ENCODE measurements around the gene ZSWIM8.

ZSWIM8 gene

DNA sequence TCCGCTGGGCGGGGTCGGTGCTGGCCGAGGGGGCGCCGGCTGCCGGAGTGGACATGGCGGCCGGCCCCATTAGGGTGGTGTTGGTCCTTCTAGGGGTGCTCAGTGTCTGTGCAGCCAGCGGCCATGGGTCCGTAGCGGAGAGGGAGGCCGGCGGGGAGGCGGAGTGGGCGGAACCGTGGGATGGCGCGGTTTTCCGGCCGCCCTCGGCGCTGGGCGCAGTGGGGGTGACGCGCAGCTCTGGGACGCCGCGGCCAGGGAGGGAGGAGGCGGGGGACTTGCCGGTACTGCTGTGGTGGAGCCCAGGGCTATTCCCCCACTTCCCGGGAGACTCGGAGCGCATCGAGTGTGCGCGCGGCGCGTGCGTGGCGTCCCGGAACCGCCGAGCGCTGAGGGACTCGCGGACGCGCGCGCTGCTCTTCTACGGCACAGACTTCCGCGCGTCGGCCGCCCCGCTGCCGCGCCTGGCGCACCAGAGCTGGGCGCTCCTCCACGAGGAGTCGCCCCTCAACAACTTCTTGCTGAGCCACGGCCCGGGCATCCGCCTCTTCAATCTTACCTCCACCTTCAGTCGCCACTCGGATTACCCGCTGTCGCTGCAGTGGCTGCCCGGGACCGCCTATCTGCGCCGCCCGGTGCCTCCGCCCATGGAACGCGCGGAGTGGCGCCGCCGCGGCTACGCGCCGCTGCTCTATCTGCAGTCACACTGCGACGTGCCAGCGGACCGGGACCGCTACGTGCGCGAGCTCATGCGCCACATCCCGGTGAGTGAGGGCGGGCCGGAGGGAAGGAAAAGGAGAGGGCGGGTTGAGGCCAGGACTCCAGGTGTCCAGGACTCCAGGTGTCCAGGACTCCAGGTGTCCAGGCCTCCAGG, 12.9 kb upstream of the ZSWIM8 start:
- peak; percentile 72 to 77 (median 75) for DNase-seq
- Histone ChIP-seq H3K4me3 (ENCODE audit: insufficient read depth, low read depth, low read length, poor library complexity, severe bottlenecking) (peak overlapping the region; percentile 76), H3K27me3 (replicated peaks; ENCODE audit: control insufficient read depth, insufficient read depth, low read length, poor library complexity, severe bottlenecking) (no peaks in the 10 kb centered on the region), H3K36me3 (ENCODE audit: control insufficient read depth, insufficient read depth, low read length) (peaks cover 34% of the 10 kb centered on the region), H3K4me1 (ENCODE audit: control insufficient read depth, insufficient read depth, low read length, poor library complexity, severe bottlenecking) (peaks cover 29% of the 10 kb centered on the region), H3K27ac (ENCODE audit: insufficient read depth, low read length, poor library complexity, severe bottlenecking) (peak overlapping the region; percentile 88), H3K9me3 (ENCODE audit: control insufficient read depth, low read length) (no peaks in the 10 kb centered on the region)

DNA sequence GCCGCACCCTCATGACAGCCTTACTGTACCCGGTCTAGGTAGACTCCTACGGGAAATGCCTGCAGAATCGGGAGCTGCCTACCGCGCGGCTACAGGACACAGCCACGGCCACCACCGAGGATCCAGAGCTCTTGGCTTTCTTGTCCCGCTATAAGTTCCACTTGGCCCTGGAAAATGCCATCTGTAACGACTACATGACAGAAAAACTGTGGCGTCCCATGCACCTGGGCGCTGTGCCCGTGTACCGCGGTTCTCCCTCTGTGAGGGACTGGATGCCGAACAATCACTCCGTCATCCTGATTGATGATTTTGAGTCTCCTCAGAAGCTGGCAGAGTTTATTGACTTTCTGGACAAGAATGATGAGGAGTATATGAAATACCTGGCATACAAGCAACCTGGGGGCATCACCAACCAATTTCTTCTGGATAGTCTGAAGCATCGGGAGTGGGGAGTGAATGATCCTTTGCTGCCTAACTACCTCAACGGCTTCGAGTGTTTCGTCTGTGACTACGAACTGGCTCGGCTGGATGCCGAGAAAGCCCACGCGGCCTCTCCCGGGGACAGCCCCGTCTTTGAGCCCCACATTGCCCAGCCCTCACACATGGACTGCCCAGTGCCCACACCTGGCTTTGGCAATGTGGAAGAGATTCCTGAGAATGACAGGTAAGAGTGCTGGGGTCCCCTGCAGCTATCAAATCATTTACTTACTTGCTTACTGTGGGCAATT, 12.1 kb upstream of the ZSWIM8 start:
- Histone ChIP-seq H3K4me3 (ENCODE audit: insufficient read depth, low read depth, low read length, poor library complexity, severe bottlenecking) (peak overlapping the region; percentile 76), H3K27ac (ENCODE audit: insufficient read depth, low read length, poor library complexity, severe bottlenecking) (peak overlapping the region; percentile 88), H3K27me3 (replicated peaks; ENCODE audit: control insufficient read depth, insufficient read depth, low read length, poor library complexity, severe bottlenecking) (no peaks in the 10 kb centered on the region), H3K36me3 (ENCODE audit: control insufficient read depth, insufficient read depth, low read length) (peaks cover 29% of the 10 kb centered on the region), H3K9me3 (ENCODE audit: control insufficient read depth, low read length) (no peaks in the 10 kb centered on the region), H3K4me1 (ENCODE audit: control insufficient read depth, insufficient read depth, low read length, poor library complexity, severe bottlenecking) (peaks cover 29% of the 10 kb centered on the region)
- DNase-seq = no peak

- Histone ChIP-seq H3K4me1 (ENCODE audit: control insufficient read depth, insufficient read depth, low read length, poor library complexity, severe bottlenecking) (peaks cover 18% of the 10 kb centered on the region), H3K27ac (ENCODE audit: insufficient read depth, low read length, poor library complexity, severe bottlenecking) (no peak overlapping the region), H3K9me3 (ENCODE audit: control insufficient read depth, low read length) (no peaks in the 10 kb centered on the region), H3K4me3 (ENCODE audit: insufficient read depth, low read depth, low read length, poor library complexity, severe bottlenecking) (no peak overlapping the region), H3K36me3 (ENCODE audit: control insufficient read depth, insufficient read depth, low read length) (peaks cover 31% of the 10 kb centered on the region), H3K27me3 (replicated peaks; ENCODE audit: control insufficient read depth, insufficient read depth, low read length, poor library complexity, severe bottlenecking) (no peaks in the 10 kb centered on the region)
- no peak for DNase-seq
Measured at GRCh38 chr10:73774637-73775036, 10.8 kb upstream of the ZSWIM8 start.

GRCh38 chr10:73779018-73779417, 6.4 kb upstream of the ZSWIM8 start:
- Histone ChIP-seq H3K27ac (ENCODE audit: insufficient read depth, low read length, poor library complexity, severe bottlenecking) (no peak overlapping the region), H3K27me3 (replicated peaks; ENCODE audit: control insufficient read depth, insufficient read depth, low read length, poor library complexity, severe bottlenecking) (no peaks in the 10 kb centered on the region), H3K9me3 (ENCODE audit: control insufficient read depth, low read length) (no peaks in the 10 kb centered on the region), H3K4me3 (ENCODE audit: insufficient read depth, low read depth, low read length, poor library complexity, severe bottlenecking) (no peak overlapping the region), H3K4me1 (ENCODE audit: control insufficient read depth, insufficient read depth, low read length, poor library complexity, severe bottlenecking) (peaks cover 32% of the 10 kb centered on the region), H3K36me3 (ENCODE audit: control insufficient read depth, insufficient read depth, low read length) (peaks cover 21% of the 10 kb centered on the region)
- DNase-seq = no peak

DNA sequence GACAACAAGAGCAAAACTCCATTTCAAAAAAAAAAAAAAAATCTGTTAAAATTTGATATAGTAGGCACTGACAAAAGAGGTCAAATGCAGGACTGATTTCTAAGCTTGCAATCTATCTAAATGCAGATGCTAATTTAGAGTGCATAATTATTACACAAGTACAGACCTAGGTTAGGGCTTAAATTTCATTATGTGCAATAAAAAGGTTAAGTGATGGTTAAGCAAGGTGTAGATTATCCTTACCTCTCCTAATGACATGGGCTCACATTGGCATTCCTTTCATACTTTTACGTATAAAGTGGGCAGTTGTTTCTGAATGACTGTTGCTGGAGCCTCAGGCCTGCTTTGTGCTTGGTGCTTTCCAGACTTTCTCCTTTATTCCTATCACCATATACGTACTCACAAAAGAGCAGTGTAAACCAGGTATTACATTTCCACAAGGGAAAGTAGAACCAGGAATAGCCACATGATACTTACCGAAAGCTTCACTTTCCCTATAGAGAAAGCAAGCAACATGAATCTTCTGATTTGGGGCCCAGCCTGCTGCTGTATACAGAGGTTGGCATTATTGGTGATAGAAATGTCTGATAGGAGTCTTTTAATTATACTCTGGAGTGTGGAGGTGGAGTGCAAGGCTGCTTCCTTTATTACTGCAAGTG, 5.7 kb upstream of the ZSWIM8 start:
- H3K27me3 ChIP-seq (replicated peaks; ENCODE audit: control insufficient read depth, insufficient read depth, low read length, poor library complexity, severe bottlenecking) = no peaks in the 10 kb centered on the region
- DNase-seq = no peak
- H3K9me3 ChIP-seq (ENCODE audit: control insufficient read depth, low read length) = no peaks in the 10 kb centered on the region
- peaks cover 21% of the 10 kb centered on the region for H3K36me3 ChIP-seq (ENCODE audit: control insufficient read depth, insufficient read depth, low read length)
- H3K4me1 ChIP-seq (ENCODE audit: control insufficient read depth, insufficient read depth, low read length, poor library complexity, severe bottlenecking) = peaks cover 26% of the 10 kb centered on the region
- H3K4me3 ChIP-seq (ENCODE audit: insufficient read depth, low read depth, low read length, poor library complexity, severe bottlenecking) = no peak overlapping the region
- no peak overlapping the region for H3K27ac ChIP-seq (ENCODE audit: insufficient read depth, low read length, poor library complexity, severe bottlenecking)

DNA sequence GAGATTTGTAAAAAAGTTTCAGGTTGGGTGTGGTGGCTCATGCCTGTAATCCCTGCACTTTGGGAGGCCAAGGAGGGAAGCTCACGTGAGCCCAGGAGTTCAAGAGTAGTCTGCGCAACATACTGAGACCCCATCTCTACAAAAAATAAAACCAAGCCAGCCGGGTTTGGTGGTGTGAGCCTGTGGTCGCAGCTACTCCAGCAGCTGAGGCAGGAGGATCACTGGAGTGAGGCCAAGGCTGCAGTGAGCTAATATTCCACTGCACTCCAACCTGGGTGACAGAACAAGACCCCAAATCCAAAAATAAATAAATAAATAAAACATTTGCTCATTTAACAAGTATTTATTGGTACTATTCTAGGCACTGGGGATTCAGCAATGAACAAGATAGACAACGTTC, 5.1 kb upstream of the ZSWIM8 start:
- Histone ChIP-seq H3K4me1 (ENCODE audit: control insufficient read depth, insufficient read depth, low read length, poor library complexity, severe bottlenecking) (peaks cover 22% of the 10 kb centered on the region), H3K27ac (ENCODE audit: insufficient read depth, low read length, poor library complexity, severe bottlenecking) (no peak overlapping the region), H3K27me3 (replicated peaks; ENCODE audit: control insufficient read depth, insufficient read depth, low read length, poor library complexity, severe bottlenecking) (no peaks in the 10 kb centered on the region), H3K9me3 (ENCODE audit: control insufficient read depth, low read length) (no peaks in the 10 kb centered on the region), H3K36me3 (ENCODE audit: control insufficient read depth, insufficient read depth, low read length) (peaks cover 21% of the 10 kb centered on the region), H3K4me3 (ENCODE audit: insufficient read depth, low read depth, low read length, poor library complexity, severe bottlenecking) (no peak overlapping the region)
- no peak for DNase-seq

- peak overlapping the region; percentile 84 for H3K4me3 ChIP-seq (ENCODE audit: insufficient read depth, low read depth, low read length, poor library complexity, severe bottlenecking)
- H3K36me3 ChIP-seq (ENCODE audit: control insufficient read depth, insufficient read depth, low read length) = peaks cover 15% of the 10 kb centered on the region
- no peaks in the 10 kb centered on the region for H3K27me3 ChIP-seq (replicated peaks; ENCODE audit: control insufficient read depth, insufficient read depth, low read length, poor library complexity, severe bottlenecking)
- no peak for DNase-seq
- peaks cover 24% of the 10 kb centered on the region for H3K4me1 ChIP-seq (ENCODE audit: control insufficient read depth, insufficient read depth, low read length, poor library complexity, severe bottlenecking)
- H3K27ac ChIP-seq (ENCODE audit: insufficient read depth, low read length, poor library complexity, severe bottlenecking) = no peak overlapping the region
- H3K9me3 ChIP-seq (ENCODE audit: control insufficient read depth, low read length) = no peaks in the 10 kb centered on the region
Measured at GRCh38 chr10:73780966-73781365, 4.4 kb upstream of the ZSWIM8 start.

DNA sequence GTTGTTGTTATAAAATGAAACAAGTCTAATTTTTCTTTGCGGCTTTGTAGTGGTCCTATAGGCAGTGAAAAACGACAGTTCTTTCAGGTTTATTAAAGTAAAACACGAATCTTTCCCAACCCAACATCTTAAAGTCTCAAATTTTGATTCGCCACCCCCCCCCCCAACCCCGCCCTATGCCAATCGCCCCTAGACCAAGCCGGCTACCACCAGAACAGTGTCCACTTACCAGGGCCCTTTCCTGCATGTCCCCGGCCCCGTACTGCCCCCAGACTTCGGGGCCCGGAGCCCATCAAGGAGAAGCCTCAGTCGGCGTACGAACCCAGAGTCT, 3.9 kb upstream of the ZSWIM8 start:
- H3K27ac ChIP-seq (ENCODE audit: insufficient read depth, low read length, poor library complexity, severe bottlenecking) = peak overlapping the region; percentile 86
- peaks cover 12% of the 10 kb centered on the region for H3K36me3 ChIP-seq (ENCODE audit: control insufficient read depth, insufficient read depth, low read length)
- peaks cover 27% of the 10 kb centered on the region for H3K4me1 ChIP-seq (ENCODE audit: control insufficient read depth, insufficient read depth, low read length, poor library complexity, severe bottlenecking)
- H3K9me3 ChIP-seq (ENCODE audit: control insufficient read depth, low read length) = no peaks in the 10 kb centered on the region
- H3K4me3 ChIP-seq (ENCODE audit: insufficient read depth, low read depth, low read length, poor library complexity, severe bottlenecking) = peak overlapping the region; percentile 84
- H3K27me3 ChIP-seq (replicated peaks; ENCODE audit: control insufficient read depth, insufficient read depth, low read length, poor library complexity, severe bottlenecking) = no peaks in the 10 kb centered on the region
- no peak for DNase-seq

DNA sequence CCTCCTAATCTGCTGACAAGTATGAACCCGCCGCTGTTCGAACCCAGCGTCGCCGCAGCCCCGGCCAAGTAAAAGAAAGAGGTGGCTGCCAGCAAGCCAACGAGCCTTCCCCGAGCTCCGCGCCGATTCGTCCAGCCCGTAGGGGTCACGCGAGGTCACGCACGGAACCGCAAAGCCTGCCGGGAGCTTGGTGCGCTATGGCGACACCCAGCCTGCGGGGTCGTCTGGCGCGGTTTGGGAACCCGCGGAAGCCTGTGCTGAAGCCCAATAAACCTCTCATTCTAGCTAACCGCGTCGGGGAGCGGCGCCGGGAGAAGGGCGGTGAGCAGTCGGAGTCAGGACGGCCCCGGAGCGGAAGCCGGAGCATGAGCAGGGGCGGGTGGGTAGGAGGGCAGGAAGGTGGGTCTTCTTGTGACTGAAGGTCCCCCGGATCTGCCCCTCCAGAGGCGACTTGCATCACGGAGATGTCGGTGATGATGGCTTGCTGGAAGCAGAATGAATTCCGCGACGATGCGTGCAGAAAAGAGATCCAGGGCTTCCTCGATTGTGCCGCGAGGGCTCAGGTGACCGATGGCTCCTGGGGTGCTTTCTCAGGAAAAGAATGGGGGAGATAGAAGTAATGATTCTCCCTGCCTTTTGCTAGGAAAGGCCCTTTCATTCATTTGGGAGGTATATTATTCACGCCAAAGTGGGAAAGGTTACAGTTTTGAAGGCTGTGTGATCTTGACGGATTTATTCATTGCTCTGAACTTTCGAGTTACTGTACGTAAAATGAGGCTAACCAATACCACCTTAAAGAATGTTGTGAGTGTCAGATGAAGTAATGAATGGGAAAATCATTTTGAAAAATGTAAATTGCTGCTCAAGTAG, 3.3 kb upstream of the ZSWIM8 start, which contains the start of gene CHCHD1:
CHCHD1 (plus strand) TSS at position 170 of the 870 bp plus-strand sequence; CDS start at position 198, 28 bp downstream.
- Histone ChIP-seq H3K27me3 (replicated peaks; ENCODE audit: control insufficient read depth, insufficient read depth, low read length, poor library complexity, severe bottlenecking) (no peaks in the 10 kb centered on the region), H3K27ac (ENCODE audit: insufficient read depth, low read length, poor library complexity, severe bottlenecking) (peak within 1 kb of the TSS; percentile 86), H3K4me3 (ENCODE audit: insufficient read depth, low read depth, low read length, poor library complexity, severe bottlenecking) (peak within 1 kb of the TSS; percentile 84), H3K36me3 (ENCODE audit: control insufficient read depth, insufficient read depth, low read length) (peaks cover 12% of the 10 kb centered on the region), H3K4me1 (ENCODE audit: control insufficient read depth, insufficient read depth, low read length, poor library complexity, severe bottlenecking) (peaks cover 30% of the 10 kb centered on the region), H3K9me3 (ENCODE audit: control insufficient read depth, low read length) (no peaks in the 10 kb centered on the region)
- DNase-seq = peak; percentile 81 to 87 (median 86)

Data from effector memory CD4-positive, alpha-beta T cell (primary cell).